ENCODE measurements around the gene PSMA5.

The PSMA5 gene

DNA sequence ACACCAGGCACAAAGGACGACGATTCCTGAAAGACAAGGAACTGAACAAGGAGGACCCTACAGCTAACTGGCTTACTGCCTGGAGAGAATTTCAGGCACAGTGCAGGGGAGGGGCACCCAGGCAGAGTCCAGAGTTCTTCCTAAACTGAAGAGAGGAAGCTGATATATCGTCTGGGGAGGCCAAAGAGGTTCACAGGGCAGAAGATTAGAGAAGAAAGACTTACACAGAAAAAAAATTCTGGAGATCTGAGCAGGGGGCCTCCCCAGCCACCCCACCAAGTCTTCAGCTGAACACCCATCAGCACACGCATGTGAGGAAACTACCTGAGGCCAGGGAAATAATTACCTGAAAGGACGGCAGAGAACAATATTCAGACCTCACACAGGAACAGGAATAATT is 53.1 kb downstream of the PSMA5 start:
- H3K9ac ChIP-seq (ENCODE audit: insufficient read length) = no peak overlapping the region
- no peak overlapping the region for H3K4me3 ChIP-seq
- H3K9me3 ChIP-seq (ENCODE audit: low read depth, low read length) = no peaks in the 10 kb centered on the region
- TF ChIP-seq FOXP2 (optimal IDR thresholded peaks at IDR 0.05; ENCODE audit: control extremely low read depth, extremely low read length, insufficient read depth) (no peak), POLR2AphosphoS5 (IDR thresholded peaks at IDR 0.05; ENCODE audit: borderline replicate concordance, low read depth, low read length) (no peak), EZH2 (IDR thresholded peaks at IDR 0.05) (no peak)
- no peaks in the 10 kb centered on the region for H3K36me3 ChIP-seq (ENCODE audit: insufficient read depth, low read length)
- no peak for DNase-seq (ENCODE audit: low read depth, low spot score)
- H3K27ac ChIP-seq = no peak overlapping the region

DNA sequence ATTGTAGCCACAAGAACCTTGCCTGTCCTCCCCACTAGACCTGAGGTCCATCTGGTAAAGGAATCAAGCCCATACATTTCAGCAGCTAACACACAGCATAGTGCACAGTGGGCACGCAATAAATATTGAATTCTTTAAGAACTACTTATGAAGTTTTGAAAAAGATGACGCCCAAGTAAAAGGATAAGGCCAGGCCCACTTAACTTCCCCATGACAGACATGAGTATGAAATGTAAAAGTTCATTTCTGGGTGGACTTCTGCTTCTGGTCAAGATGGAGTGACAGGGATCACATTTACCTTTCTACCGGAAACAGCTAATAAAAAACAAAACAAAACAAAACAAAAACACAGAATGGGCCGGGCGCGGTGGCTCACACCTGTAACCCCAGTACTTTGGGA is 54.0 kb downstream of the PSMA5 start:
- TF ChIP-seq EZH2 (IDR thresholded peaks at IDR 0.05) = no peak
- no peak for TF ChIP-seq POLR2AphosphoS5 (IDR thresholded peaks at IDR 0.05; ENCODE audit: borderline replicate concordance, low read depth, low read length)
- no peak for TF ChIP-seq FOXP2 (optimal IDR thresholded peaks at IDR 0.05; ENCODE audit: control extremely low read depth, extremely low read length, insufficient read depth)

DNA sequence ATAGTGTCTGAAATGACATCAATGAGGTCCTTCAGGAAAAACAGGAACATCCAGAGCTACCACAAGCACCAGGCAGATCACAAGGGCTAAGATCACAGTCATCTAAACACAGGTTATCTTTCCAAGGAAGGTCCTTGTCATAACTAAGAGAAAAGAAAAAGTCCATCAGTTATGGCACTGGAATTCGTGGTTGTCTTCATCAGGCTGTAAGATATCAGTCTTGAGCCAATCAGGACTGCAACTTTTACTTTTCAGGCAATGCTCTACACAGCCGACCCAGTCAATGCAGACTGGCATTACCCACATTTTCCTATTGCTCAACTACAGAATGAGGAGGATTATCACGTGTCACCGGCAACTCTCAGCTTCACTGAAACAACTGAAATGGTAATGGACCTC is 54.9 kb downstream of the PSMA5 start:
- TF ChIP-seq FOXP2 (optimal IDR thresholded peaks at IDR 0.05; ENCODE audit: control extremely low read depth, extremely low read length, insufficient read depth) (no peak), EZH2 (IDR thresholded peaks at IDR 0.05) (no peak), POLR2AphosphoS5 (IDR thresholded peaks at IDR 0.05; ENCODE audit: borderline replicate concordance, low read depth, low read length) (no peak)
- Histone ChIP-seq H3K9ac (ENCODE audit: insufficient read length) (no peak overlapping the region), H3K36me3 (ENCODE audit: insufficient read depth, low read length) (no peaks in the 10 kb centered on the region), H3K9me3 (ENCODE audit: low read depth, low read length) (no peaks in the 10 kb centered on the region), H3K27ac (no peak overlapping the region), H3K4me3 (no peak overlapping the region)
- no peak for DNase-seq (ENCODE audit: low read depth, low spot score)

More for the DNA sequence above, 54.0 kb downstream of the PSMA5 start:
- no peak for DNase-seq (ENCODE audit: low read depth, low spot score)
- no peaks in the 10 kb centered on the region for H3K9me3 ChIP-seq (ENCODE audit: low read depth, low read length)
- no peak overlapping the region for H3K4me3 ChIP-seq
- no peaks in the 10 kb centered on the region for H3K36me3 ChIP-seq (ENCODE audit: insufficient read depth, low read length)
- no peak overlapping the region for H3K9ac ChIP-seq (ENCODE audit: insufficient read length)
- no peak overlapping the region for H3K27ac ChIP-seq

DNA sequence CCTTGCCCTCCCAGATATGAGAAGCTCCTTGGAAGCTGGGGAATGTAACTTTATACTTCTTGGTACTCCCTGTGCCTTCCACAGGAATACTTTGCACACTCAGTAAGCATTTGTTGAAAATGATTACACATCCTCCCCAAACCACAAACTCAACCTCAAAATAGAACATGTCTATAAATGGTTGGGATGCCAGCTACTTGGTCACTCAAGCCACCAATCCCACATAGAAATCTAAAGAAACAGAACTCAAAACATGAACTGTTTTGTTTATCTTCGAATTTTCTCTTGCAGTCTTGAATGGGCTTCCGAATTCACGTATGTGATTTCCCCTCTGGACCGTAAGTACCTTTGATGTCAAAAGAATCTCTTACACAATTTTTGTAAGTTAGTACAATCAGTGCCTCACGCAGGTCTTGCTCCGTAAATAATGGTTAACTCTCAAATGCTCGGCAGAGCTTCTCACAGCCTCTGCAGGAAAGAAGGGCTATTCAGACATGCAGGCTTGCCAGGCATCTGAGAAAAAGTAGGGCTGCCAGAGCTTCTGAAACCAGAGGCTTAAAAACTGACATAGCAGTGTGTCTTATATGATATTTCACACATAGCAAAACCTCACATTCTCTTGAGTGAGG is 55.4 kb downstream of the PSMA5 start:
- Histone ChIP-seq H3K27ac (no peak overlapping the region), H3K4me3 (no peak overlapping the region), H3K36me3 (ENCODE audit: insufficient read depth, low read length) (no peaks in the 10 kb centered on the region), H3K9ac (ENCODE audit: insufficient read length) (no peak overlapping the region), H3K9me3 (ENCODE audit: low read depth, low read length) (no peaks in the 10 kb centered on the region)
- no peak for DNase-seq (ENCODE audit: low read depth, low spot score)
- TF ChIP-seq FOXP2 (optimal IDR thresholded peaks at IDR 0.05; ENCODE audit: control extremely low read depth, extremely low read length, insufficient read depth) = no peak
- TF ChIP-seq EZH2 (IDR thresholded peaks at IDR 0.05) = no peak
- TF ChIP-seq POLR2AphosphoS5 (IDR thresholded peaks at IDR 0.05; ENCODE audit: borderline replicate concordance, low read depth, low read length) = no peak

DNA sequence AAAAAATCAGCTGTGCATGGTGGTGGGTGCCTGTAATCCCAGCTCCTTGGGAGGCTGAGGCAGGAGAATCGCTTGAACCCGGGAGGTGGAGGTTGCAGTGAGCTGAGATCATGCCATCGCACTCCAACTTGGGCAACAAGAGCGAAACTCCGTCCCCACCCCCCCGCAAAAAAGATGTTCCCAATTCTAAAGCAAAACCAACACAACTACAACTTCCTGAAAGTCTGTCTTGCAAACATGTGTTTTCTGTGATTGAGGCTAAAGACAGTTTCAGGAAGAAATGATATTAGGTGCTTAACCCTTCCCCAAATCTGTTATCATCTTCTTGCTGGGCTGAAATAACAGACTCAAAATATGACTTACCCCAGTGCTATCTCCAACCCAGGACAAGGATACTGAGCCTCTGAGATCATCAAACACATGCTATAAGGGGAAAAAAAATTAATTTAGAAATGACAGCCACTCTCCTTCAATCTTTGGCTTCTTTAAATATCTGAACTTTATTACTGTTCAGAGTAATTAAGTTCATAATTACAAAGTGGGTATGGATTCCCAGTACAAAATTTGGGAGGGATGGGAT is 57.0 kb downstream of the PSMA5 start:
- Histone ChIP-seq H3K9ac (ENCODE audit: insufficient read length) (no peak overlapping the region), H3K9me3 (ENCODE audit: low read depth, low read length) (no peaks in the 10 kb centered on the region), H3K36me3 (ENCODE audit: insufficient read depth, low read length) (no peaks in the 10 kb centered on the region), H3K27ac (no peak overlapping the region), H3K4me3 (no peak overlapping the region)
- TF ChIP-seq POLR2AphosphoS5 (IDR thresholded peaks at IDR 0.05; ENCODE audit: borderline replicate concordance, low read depth, low read length) (no peak), EZH2 (IDR thresholded peaks at IDR 0.05) (no peak), FOXP2 (optimal IDR thresholded peaks at IDR 0.05; ENCODE audit: control extremely low read depth, extremely low read length, insufficient read depth) (no peak)
- DNase-seq (ENCODE audit: low read depth, low spot score) = no peak

DNA sequence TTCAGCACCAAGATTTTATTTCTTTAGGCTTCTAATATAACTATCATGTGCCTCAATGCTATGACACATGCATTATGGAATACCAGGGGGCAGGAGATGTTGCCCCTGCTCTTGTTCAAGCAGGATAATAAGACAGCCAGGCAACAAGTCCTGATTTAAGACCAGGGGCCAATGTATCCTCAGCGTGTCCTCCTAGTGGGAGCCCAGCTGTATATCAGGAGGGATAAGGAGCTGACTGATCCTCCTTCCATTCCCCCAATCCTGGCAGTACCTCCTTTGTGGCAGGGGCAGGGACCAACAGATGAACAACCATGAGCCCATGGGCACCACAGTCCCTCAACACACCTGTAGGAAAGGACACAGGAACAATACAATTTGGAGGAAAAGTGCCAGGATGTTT is 57.8 kb downstream of the PSMA5 start:
- Histone ChIP-seq H3K9me3 (ENCODE audit: low read depth, low read length) (no peaks in the 10 kb centered on the region), H3K4me3 (no peak overlapping the region), H3K9ac (ENCODE audit: insufficient read length) (no peak overlapping the region), H3K27ac (no peak overlapping the region), H3K36me3 (ENCODE audit: insufficient read depth, low read length) (no peaks in the 10 kb centered on the region)
- TF ChIP-seq FOXP2 (optimal IDR thresholded peaks at IDR 0.05; ENCODE audit: control extremely low read depth, extremely low read length, insufficient read depth) = no peak
- no peak for TF ChIP-seq EZH2 (IDR thresholded peaks at IDR 0.05)
- no peak for TF ChIP-seq POLR2AphosphoS5 (IDR thresholded peaks at IDR 0.05; ENCODE audit: borderline replicate concordance, low read depth, low read length)
- DNase-seq (ENCODE audit: low read depth, low spot score) = no peak

DNA sequence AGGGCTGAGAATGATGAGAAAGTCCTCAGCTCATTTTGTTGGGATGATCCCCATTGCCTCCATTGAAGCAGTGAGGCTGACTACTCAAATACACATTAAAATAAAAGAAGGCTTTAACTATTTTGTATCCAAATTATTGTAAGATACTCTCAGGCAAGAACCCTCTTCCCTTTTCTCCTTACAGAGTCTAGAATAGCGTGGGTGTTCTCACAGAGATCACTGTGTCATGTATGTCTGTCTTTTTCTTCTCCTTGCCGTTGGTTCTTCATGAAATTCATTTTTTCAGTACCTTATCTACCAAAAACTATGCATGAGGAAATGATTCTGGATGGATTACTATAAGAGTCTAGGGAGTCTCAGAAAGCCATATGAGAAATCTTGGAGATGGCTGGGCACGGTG is 58.6 kb downstream of the PSMA5 start:
- H3K9me3 ChIP-seq (ENCODE audit: low read depth, low read length) = no peaks in the 10 kb centered on the region
- TF ChIP-seq EZH2 (IDR thresholded peaks at IDR 0.05) = no peak
- TF ChIP-seq POLR2AphosphoS5 (IDR thresholded peaks at IDR 0.05; ENCODE audit: borderline replicate concordance, low read depth, low read length) = no peak
- TF ChIP-seq FOXP2 (optimal IDR thresholded peaks at IDR 0.05; ENCODE audit: control extremely low read depth, extremely low read length, insufficient read depth) = no peak
- no peak overlapping the region for H3K27ac ChIP-seq
- no peak overlapping the region for H3K4me3 ChIP-seq
- H3K36me3 ChIP-seq (ENCODE audit: insufficient read depth, low read length) = no peaks in the 10 kb centered on the region
- DNase-seq (ENCODE audit: low read depth, low spot score) = no peak
- no peak overlapping the region for H3K9ac ChIP-seq (ENCODE audit: insufficient read length)

DNA sequence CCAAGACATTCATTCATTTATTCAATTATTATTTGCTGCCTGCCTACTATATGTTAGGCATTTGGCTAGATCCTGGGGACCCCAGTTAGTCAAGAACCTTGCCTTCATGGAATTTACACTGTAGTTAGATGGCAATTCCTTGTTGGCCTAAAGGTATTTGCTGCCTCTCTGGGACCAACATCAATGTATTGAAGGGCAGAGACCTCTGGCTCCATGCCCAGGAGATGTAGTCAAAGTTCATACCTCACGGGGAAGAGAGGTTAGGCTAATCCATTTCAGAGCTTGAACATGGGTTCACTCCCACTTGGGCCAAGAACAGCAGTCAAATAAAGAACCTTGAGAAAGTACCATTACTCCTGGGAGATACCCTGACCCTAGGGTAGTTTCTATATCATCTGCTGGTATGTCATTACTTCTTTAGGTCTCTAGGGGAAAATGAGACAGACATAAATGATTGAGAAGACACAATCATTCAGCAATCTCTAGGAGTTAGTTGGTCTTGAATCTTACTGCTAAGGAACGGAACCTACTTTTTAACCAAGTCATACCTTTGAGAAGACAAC is 60.5 kb downstream of the PSMA5 start:
- H3K36me3 ChIP-seq (ENCODE audit: insufficient read depth, low read length) = no peaks in the 10 kb centered on the region
- H3K9me3 ChIP-seq (ENCODE audit: low read depth, low read length) = no peaks in the 10 kb centered on the region
- H3K27ac ChIP-seq = no peak overlapping the region
- no peak for TF ChIP-seq FOXP2 (optimal IDR thresholded peaks at IDR 0.05; ENCODE audit: control extremely low read depth, extremely low read length, insufficient read depth)
- TF ChIP-seq EZH2 (IDR thresholded peaks at IDR 0.05) = no peak
- no peak for TF ChIP-seq POLR2AphosphoS5 (IDR thresholded peaks at IDR 0.05; ENCODE audit: borderline replicate concordance, low read depth, low read length)
- DNase-seq (ENCODE audit: low read depth, low spot score) = no peak
- no peak overlapping the region for H3K9ac ChIP-seq (ENCODE audit: insufficient read length)
- no peak overlapping the region for H3K4me3 ChIP-seq

Data from SK-N-MC (cell line).